GM13976 (cell line): ENCODE measurements around the gene FCHO2.
"Not testable (repeated sequence)": the region's sequence is repeated elsewhere in the genome, so short reads cannot be mapped to it uniquely, and the experiment has no call there.

Experiments
- DNase-seq: peaks from one replicate; pipeline ENCODE4 v3.0.0; 2012; ENCODE audit warnings: low spot score
- in situ Hi-C: fragments of 300-500 bp; cut with MboI; formaldehyde crosslinking; loops from one replicate; pipeline ENCODE4 v1.12.0; 2022; ENCODE audit warnings: low sequenced_read_pairs, mixed read lengths, inconsistent platforms; ENCODE audit not compliant: unreplicated experiment
- TF ChIP-seq, protein P1 (sequence below): IDR thresholded peaks from 2 replicates; pipeline ENCODE4 v1.5.1; 2012; ENCODE audit warnings: borderline replicate concordance, mild to moderate bottlenecking; ENCODE audit not compliant: insufficient read depth; ENCODE audit errors: extremely low read depth, missing control alignments, control extremely low read depth

The FCHO2 gene

GRCh38 chr5:72922422-72922821 lies 33.4 kb upstream of the FCHO2 start:
- no peak for DNase-seq
- TF ChIP-seq, protein P1, sequence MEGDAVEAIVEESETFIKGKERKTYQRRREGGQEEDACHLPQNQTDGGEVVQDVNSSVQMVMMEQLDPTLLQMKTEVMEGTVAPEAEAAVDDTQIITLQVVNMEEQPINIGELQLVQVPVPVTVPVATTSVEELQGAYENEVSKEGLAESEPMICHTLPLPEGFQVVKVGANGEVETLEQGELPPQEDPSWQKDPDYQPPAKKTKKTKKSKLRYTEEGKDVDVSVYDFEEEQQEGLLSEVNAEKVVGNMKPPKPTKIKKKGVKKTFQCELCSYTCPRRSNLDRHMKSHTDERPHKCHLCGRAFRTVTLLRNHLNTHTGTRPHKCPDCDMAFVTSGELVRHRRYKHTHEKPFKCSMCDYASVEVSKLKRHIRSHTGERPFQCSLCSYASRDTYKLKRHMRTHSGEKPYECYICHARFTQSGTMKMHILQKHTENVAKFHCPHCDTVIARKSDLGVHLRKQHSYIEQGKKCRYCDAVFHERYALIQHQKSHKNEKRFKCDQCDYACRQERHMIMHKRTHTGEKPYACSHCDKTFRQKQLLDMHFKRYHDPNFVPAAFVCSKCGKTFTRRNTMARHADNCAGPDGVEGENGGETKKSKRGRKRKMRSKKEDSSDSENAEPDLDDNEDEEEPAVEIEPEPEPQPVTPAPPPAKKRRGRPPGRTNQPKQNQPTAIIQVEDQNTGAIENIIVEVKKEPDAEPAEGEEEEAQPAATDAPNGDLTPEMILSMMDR: no peak
- in situ Hi-C loops: no loop called here

DNA sequence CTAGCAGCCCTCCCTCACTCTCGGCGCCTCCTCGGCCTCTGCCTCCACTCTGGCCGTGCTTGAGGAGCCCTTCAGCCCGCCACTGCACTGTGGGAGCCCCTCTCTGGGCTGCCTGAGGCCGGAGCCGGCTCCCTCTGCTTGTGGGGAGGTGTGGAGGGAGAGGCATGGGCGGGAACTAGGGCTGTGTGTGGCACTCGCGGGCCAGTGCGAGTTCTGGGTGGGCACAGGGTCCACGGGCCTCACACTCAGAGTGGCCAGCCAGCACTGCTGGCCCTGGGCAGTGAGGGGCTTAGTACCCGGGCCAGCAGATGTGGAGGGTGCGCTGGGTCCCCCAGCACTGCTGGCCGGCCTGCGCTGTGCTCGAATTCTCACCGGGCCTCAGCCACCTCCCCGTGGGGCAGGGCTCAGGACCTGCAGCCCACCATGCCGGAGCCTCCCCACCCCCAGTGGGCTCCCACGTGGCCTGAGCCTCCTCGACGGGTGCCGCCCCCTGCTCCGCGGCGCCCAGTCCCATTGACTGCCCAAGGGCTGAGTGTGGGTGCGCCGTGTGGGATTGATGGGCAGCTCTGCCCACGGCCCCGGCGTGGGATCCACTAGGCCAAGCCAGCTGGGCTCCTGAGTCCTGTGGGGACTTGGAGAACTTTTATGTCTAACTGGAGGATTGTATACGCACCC lies 30.4 kb upstream of the FCHO2 start:
- TF ChIP-seq, protein P1: no peak
- in situ Hi-C loops: no loop called here
- no peak for DNase-seq

DNA sequence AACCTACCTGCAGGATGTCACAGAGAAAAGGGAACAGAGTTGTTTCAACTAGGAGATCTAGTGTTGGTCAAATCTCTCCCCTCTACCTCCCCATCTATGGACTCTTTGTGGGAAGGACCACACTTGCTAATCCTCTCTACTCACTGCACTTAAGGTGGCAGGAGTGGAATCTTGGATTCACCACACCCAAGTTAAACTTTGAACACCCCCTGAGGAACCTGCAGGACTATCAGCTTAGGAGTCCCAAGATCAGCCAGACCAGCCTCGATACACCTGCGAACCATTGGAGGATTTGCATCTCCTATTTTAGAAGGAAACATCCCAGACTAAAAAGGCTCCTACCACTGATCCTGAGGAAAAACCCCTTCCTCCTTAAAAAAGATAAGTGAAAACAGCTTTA lies 23.2 kb upstream of the FCHO2 start:
- in situ Hi-C loops, DNase-seq: not testable (repeated sequence)

DNA sequence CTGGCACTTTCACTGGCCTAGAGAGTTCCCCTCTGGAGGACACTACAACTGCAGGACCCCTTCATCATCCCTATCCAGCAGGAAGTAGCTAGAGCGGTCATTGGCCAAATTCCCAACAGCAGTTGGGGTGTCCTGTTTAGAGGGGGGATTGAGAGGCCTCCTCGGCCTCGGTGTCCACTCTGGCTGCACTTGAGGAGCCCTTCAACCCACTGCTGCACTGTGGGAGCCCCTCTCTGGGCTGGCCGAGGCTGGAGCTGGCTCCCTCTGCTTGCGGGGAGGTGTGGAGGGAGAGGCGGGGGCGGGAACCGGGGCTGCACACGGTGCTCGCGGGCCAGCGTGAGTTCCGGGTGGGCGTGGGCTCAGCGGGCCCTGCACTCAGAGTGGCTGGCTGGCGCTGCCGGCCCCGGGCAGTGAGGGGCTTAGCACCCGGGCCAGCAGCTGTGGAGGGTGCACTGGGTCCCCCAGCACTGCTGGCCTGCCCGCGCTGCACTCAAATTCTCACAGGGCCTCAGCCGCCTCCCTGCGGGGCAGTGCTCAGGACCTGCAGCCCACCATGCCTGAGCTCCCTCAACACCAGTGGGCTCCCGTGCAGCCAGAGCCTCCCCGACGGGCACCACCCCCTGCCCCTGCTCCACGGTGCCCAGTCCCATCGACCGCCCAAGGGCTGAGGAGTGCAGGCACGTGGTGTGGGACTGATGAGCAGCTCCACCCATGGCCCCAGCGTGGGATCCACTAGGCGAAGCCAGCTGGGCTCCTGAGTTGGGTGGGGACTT lies 20.7 kb upstream of the FCHO2 start:
- DNase-seq, in situ Hi-C loops: not testable (repeated sequence)

- TF ChIP-seq, protein P1: no peak
- in situ Hi-C loops: no loop called here
- DNase-seq: no peak
Measured at GRCh38 chr5:72936893-72937292, 18.9 kb upstream of the FCHO2 start.

DNA sequence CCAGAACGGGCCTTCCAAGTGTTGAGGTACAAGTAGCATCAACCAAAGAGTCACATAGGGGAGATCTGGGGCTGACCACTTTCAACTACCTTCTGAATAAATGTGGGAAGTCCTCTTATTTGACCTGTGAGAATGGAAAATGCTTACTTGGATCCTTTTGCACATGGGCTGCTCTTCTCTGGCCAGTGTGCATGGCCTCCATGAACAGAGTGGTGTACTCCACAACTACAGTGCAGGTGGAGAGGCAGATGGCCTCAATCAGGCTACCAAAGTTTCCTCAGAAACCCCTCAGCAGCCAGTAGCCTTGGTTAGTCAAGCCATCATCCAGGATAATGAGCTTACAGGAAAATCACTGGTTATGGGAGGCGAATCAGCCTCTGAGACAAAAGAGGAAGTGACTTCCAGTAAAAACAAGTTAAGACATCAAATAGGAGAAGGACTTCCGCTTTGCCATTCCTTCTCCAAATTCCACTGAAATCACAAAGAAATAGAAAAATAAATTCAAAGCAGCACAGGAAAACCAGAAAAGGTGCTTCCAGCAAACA lies 18.3 kb upstream of the FCHO2 start:
- TF ChIP-seq, protein P1: no peak
- DNase-seq: no peak
- in situ Hi-C loops: no loop called here

DNA sequence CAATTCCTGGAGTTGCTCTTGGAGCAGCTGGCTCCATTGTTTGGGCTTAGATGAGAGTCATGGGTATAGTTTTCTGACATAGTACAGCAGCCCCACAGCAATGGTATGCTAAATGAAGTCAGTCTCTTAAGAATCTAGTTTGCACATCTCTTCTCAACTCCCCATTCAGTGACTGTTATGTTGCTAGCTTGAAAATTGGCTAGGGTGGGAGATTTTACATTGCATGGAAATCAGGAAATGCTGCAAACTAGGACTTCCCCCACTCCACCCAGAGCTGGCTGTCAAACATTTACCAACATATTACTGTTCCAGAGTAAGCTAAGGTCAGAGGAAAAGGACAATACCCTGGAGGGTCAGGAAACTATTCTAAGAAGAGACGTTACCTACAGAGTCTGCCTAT lies 17.6 kb upstream of the FCHO2 start:
- in situ Hi-C loops: no loop called here
- TF ChIP-seq, protein P1: no peak

More for the DNA sequence above, 17.6 kb upstream of the FCHO2 start:
- no peak for DNase-seq
